OCI-LY7 (cell line): ENCODE results near the gene CNNM4. TPM values are rescaled to one million over a fixed set of nuclear protein-coding genes. Genes with fewer than 3 reads are reported as not detected.
A peak's percentile ranks its signal among the peaks of the same experiment; 100 is the strongest.
"Not testable (repeated sequence)": the region's sequence is repeated elsewhere in the genome, so short reads cannot be mapped to it uniquely, and the experiment has no call there.

Experiments used
- BruUV-seq: library from RNA; stranded (reverse); fragments of 400-500 nt; replicated peaks from 2 replicates; lab custom pipeline; 2021; lab: Mats Ljungman, UMichigan
- CTCF ChIA-PET: fragments of 300-600 bp; sonication (Branson Sonifier 250); formaldehyde crosslinking; loops from one replicate; lab custom pipeline; 2022; ENCODE audit warnings: antibody characterized with exemption; ENCODE audit not compliant: unreplicated experiment; lab: Charles Lee
- POLR2A ChIA-PET: fragments of 300-600 bp; sonication (Branson Sonifier 250); formaldehyde crosslinking; loops from one replicate; lab custom pipeline; 2022; ENCODE audit warnings: antibody characterized with exemption; lab: Charles Lee
- DNase-seq: peaks from one replicate; pipeline ENCODE4 v3.0.0-alpha.2; 2015; ENCODE audit warnings: low spot score
- H2AFZ ChIP-seq: fragments of 200-600 bp; sonication (generic), shearing (Covaris generic); 2 replicates; pipeline ENCODE4 v1.6.1; 2014; ENCODE audit warnings: mild to moderate bottlenecking, antibody characterized with exemption, low read length, moderate library complexity
- H3K27ac ChIP-seq: fragments of 200-600 bp; sonication (generic); 2 replicates; pipeline ENCODE4 v1.5.1; 2014; ENCODE audit warnings: mixed run types, low read depth, mild to moderate bottlenecking, moderate library complexity, low read length, inconsistent platforms; ENCODE audit not compliant: poor library complexity, severe bottlenecking
- H3K36me3 ChIP-seq: fragments of 200-600 bp; sonication (generic); 2 replicates; pipeline ENCODE4 v1.6.1; 2014; ENCODE audit warnings: mild to moderate bottlenecking, antibody characterized with exemption, low read length, moderate library complexity, mixed read lengths; ENCODE audit not compliant: insufficient read depth
- H3K4me1 ChIP-seq: fragments of 200-600 bp; sonication (generic); 2 replicates; pipeline ENCODE4 v1.5.1; 2014; ENCODE audit warnings: mild to moderate bottlenecking, low read length; ENCODE audit not compliant: insufficient read depth, poor library complexity, severe bottlenecking
- H3K4me2 ChIP-seq: fragments of 200-600 bp; sonication (generic); 2 replicates; pipeline ENCODE4 v1.6.1; 2014; ENCODE audit warnings: mild to moderate bottlenecking, low read length
- H3K4me3 ChIP-seq: fragments of 200-600 bp; sonication (generic); 2 replicates; pipeline ENCODE4 v1.5.1; 2014; ENCODE audit warnings: mild to moderate bottlenecking, low read depth, low read length; ENCODE audit not compliant: poor library complexity, severe bottlenecking
- H3K79me2 ChIP-seq: fragments of 200-600 bp; sonication (generic); 2 replicates; pipeline ENCODE4 v1.6.1; 2016; ENCODE audit warnings: low read depth, mild to moderate bottlenecking, low read length, moderate library complexity, mixed read lengths; ENCODE audit not compliant: insufficient read depth
- H3K9me2 ChIP-seq: fragments of 200-600 bp; sonication (generic); 2 replicates; pipeline ENCODE4 v1.6.1; 2016; ENCODE audit warnings: mild to moderate bottlenecking, low read length, mixed read lengths; ENCODE audit not compliant: insufficient read depth
- H3K9me3 ChIP-seq: fragments of 200-600 bp; sonication (generic); 2 replicates; pipeline ENCODE4 v1.6.1; 2014; ENCODE audit warnings: mild to moderate bottlenecking, mixed run types, low read length, mixed read lengths
- H4K20me1 ChIP-seq: fragments of 200-600 bp; sonication (generic); 2 replicates; pipeline ENCODE4 v1.6.1; 2014; ENCODE audit warnings: mild to moderate bottlenecking, antibody characterized with exemption, low read length, moderate library complexity, mixed read lengths; ENCODE audit not compliant: insufficient read depth
- EZH2phosphoT487 ChIP-seq: fragments of 200-600 bp; sonication (generic); IDR thresholded peaks from 2 replicates; pipeline ENCODE4 v1.6.1; 2018; ENCODE audit warnings: low read depth, borderline replicate concordance, mild to moderate bottlenecking, mixed run types, antibody characterized with exemption, low read length, moderate library complexity, mixed read lengths
- intact Hi-C: fragments of 100-400 bp; cut with micrococcal nuclease; formaldehyde crosslinking; loops from one replicate; pipeline ENCODE4 v1.10.0; 2022; ENCODE audit not compliant: unreplicated experiment
- total RNA-seq, 2 experiments: library from RNA; depleted of rRNA in 1 of 2; stranded (reverse); fragments of >200 nt in 1 of 2; shearing (Covaris generic) in 1 of 2; gene quantifications; 2 replicates each; pipeline ENCODE4 v1.2.3, GENCODE V29; 2014 to 2022
- TF ChIP-seq, protein P1 (sequence below): fragments of 200-600 bp; sonication (generic); conservative IDR thresholded peaks from 2 replicates; pipeline ENCODE4 v1.5.1; 2014; ENCODE audit warnings: mild to moderate bottlenecking, antibody characterized with exemption, low read length, moderate library complexity, mixed read lengths

The CNNM4 gene
- total RNA-seq, 2 experiments from 2014 or later: 5.1 to 6.4 TPM

DNA sequence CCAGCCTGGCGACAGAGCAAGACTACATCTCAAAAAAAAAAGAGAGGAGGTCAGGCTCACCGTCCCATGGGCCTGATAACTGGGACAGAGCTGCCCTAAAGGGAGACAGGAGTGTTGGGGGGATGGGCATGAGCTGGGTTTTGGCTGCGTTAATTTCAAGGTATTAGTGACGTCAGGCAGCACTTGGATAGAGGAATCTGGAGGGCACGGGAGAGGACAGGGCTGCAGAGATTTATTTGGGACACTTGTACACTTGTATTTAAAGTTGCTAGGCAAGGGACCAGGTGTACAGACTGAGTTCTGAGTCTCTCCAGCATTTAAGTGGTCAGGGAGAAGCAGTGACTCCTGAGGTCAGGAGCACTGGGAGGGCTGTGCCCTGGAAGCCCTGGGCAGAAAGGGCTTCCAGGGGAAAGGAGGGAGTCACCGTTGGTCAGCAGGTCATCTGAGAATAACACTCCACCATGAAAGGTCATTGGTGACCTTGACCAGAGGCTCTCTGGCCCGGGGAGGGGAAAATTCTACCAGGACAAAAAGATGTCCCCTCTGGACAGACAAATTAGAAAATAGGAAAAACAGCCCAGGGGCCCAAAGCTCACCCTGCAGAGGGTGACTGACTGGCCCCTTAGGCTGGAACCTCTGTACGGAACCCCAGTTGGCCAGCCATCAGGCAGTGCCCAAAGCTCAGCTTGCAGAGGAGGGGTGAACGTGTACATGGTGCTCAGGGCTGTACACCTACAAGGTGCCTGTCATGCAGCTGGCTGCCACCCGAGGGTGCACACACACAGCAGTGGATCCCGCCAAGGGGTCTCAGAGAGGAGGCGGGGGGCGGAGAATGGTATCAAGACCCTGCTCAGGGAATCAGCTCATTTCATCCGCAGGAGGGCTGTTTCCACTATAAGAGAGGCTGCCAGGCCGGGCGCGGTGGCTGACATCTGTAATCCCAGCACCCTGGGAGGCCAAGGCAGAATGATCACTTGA, 32.4 kb downstream of the CNNM4 start:
- Histone ChIP-seq H3K4me1 (no peaks in the 10 kb centered on the region), H3K79me2 (no peaks in the 10 kb centered on the region), H3K4me2 (no peak overlapping the region), H4K20me1 (no peaks in the 10 kb centered on the region), H3K27ac (no peak overlapping the region), H3K4me3 (no peak overlapping the region), H3K9me3 (no peaks in the 10 kb centered on the region), H3K9me2 (no peaks in the 10 kb centered on the region), H2AFZ (no peak overlapping the region), H3K36me3 (no peaks in the 10 kb centered on the region)
- POLR2A ChIA-PET: interaction anchor here (0.6 kb wide), 1 partner anchor 8 kb away, joined by 3 read pairs; no protein-coding TSS in a partner anchor
- intact Hi-C loops: no loop called here
- no TSS peak for BruUV-seq
- TF ChIP-seq EZH2phosphoT487: no peak
- TF ChIP-seq, protein P1, sequence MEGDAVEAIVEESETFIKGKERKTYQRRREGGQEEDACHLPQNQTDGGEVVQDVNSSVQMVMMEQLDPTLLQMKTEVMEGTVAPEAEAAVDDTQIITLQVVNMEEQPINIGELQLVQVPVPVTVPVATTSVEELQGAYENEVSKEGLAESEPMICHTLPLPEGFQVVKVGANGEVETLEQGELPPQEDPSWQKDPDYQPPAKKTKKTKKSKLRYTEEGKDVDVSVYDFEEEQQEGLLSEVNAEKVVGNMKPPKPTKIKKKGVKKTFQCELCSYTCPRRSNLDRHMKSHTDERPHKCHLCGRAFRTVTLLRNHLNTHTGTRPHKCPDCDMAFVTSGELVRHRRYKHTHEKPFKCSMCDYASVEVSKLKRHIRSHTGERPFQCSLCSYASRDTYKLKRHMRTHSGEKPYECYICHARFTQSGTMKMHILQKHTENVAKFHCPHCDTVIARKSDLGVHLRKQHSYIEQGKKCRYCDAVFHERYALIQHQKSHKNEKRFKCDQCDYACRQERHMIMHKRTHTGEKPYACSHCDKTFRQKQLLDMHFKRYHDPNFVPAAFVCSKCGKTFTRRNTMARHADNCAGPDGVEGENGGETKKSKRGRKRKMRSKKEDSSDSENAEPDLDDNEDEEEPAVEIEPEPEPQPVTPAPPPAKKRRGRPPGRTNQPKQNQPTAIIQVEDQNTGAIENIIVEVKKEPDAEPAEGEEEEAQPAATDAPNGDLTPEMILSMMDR: peak; percentile 32; the same call in 1 of the 2 replicates
- CTCF ChIA-PET: interaction anchor here (0.8 kb wide), 1 partner anchor 31 kb away, joined by 3 read pairs; no protein-coding TSS in a partner anchor
- DNase-seq: no peak

DNA sequence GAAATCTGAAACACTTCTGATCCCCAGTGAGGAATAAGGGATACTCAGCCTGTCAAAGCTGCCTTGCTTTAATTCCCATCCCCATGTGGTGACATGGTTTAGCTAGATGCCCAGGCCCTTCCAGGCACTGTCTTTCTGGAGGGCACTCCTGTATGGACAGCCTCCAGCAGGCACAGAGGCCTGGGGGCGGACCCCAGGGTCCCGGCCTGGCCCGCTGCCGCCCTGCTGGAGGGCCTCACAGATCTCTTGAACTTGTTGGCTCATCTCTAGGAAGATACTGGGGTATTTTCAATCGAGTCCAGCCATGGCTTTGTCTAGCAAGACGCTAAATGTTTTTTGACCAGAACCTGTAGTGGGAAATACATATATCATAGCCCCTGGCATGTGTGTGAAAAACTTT, 34.4 kb downstream of the CNNM4 start:
- H3K4me1 ChIP-seq: no peaks in the 10 kb centered on the region
- TF ChIP-seq, protein P1: no peak
- no peak for TF ChIP-seq EZH2phosphoT487
- H2AFZ ChIP-seq: no peak overlapping the region
- H3K79me2 ChIP-seq: no peaks in the 10 kb centered on the region
- BruUV-seq: no TSS peak
- no peak overlapping the region for H3K4me2 ChIP-seq
- intact Hi-C loops: no loop called here
- H3K4me3 ChIP-seq: no peak overlapping the region
- no peaks in the 10 kb centered on the region; the same call in 1 of the 2 replicates for H3K36me3 ChIP-seq
- POLR2A ChIA-PET: no interaction called here
- H3K9me3 ChIP-seq: no peaks in the 10 kb centered on the region
- H3K27ac ChIP-seq: no peak overlapping the region
- no peaks in the 10 kb centered on the region for H3K9me2 ChIP-seq
- CTCF ChIA-PET: no interaction called here
- H4K20me1 ChIP-seq: no peaks in the 10 kb centered on the region
- DNase-seq: no peak

DNA sequence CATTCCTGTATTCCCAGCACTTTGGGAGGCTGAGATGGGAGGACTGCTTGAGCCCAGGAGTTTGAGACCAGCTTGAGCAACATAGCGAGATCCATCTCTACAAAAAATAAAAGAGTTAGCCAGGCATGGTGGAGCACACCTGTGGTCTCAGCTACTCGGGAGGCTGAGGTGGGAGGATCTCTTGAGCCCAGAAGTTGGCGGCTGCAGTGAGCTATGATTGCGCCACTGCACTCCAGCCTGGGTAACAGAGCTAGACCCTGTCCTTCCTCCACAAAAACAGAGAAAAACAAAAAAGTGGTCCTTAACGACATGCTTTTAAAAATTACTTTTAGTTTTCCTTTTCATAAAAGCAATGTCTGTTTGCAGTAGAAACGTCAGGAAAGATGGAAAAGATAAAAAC, 35.8 kb downstream of the CNNM4 start:
- H3K4me1 ChIP-seq, H3K4me2 ChIP-seq, DNase-seq, POLR2A ChIA-PET, H3K4me3 ChIP-seq, H3K36me3 ChIP-seq, intact Hi-C loops, H3K79me2 ChIP-seq, BruUV-seq, H3K9me3 ChIP-seq, H3K27ac ChIP-seq, H3K9me2 ChIP-seq, H2AFZ ChIP-seq, H4K20me1 ChIP-seq, CTCF ChIA-PET: not testable (repeated sequence)
